HL-60 (cell line): ENCODE results near the gene ACAA1.
"Not testable (repeated sequence)": the region's sequence is repeated elsewhere in the genome, so short reads cannot be mapped to it uniquely, and the experiment has no call there.

ENCODE experiments used
- DNase-seq, 2 experiments: peaks; one replicate each; pipeline ENCODE4 v3.0.0-alpha.2; 2010 to 2020; ENCODE audit warnings: low read depth in 1 of 2, low spot score in 1 of 2
- H3K27ac ChIP-seq: fragments of 250-450 bp; sonication (Bioruptor Pico); replicated peaks from 2 replicates; pipeline ENCODE4 v1.5.1; 2020; ENCODE audit warnings: mild to moderate bottlenecking, moderate library complexity
- H3K27me3 ChIP-seq: fragments of 250-450 bp; sonication (Bioruptor Pico); 2 replicates; pipeline ENCODE4 v1.5.1; 2021; ENCODE audit warnings: mild to moderate bottlenecking, moderate library complexity; ENCODE audit not compliant: insufficient read depth, poor library complexity, severe bottlenecking
- H3K4me3 ChIP-seq: replicated peaks from 2 replicates; pipeline ENCODE4 v1.5.1; 2011; ENCODE audit warnings: mild to moderate bottlenecking, control low read depth, low read length; ENCODE audit not compliant: insufficient read depth
- GABPA ChIP-seq: IDR thresholded peaks from 2 replicates; pipeline ENCODE4 v1.6.1; 2012; ENCODE audit warnings: low read depth
- POLR2AphosphoS5 ChIP-seq: IDR thresholded peaks from 2 replicates; pipeline ENCODE4 v1.6.1; 2012; ENCODE audit warnings: low read depth
- REST ChIP-seq: IDR thresholded peaks from 2 replicates; pipeline ENCODE4 v1.6.1; 2012; ENCODE audit warnings: low read depth; ENCODE audit not compliant: insufficient replicate concordance
- SPI1 ChIP-seq: IDR thresholded peaks from 2 replicates; pipeline ENCODE4 v1.6.1; 2012; ENCODE audit warnings: low read depth, mild to moderate bottlenecking, borderline replicate concordance
- TF ChIP-seq, protein P1 (sequence below): IDR thresholded peaks from one replicate; pipeline ENCODE4 v1.5.1; 2011; ENCODE audit warnings: low read length, control low read depth, inconsistent platforms; ENCODE audit not compliant: insufficient read depth

ACAA1 gene

DNA sequence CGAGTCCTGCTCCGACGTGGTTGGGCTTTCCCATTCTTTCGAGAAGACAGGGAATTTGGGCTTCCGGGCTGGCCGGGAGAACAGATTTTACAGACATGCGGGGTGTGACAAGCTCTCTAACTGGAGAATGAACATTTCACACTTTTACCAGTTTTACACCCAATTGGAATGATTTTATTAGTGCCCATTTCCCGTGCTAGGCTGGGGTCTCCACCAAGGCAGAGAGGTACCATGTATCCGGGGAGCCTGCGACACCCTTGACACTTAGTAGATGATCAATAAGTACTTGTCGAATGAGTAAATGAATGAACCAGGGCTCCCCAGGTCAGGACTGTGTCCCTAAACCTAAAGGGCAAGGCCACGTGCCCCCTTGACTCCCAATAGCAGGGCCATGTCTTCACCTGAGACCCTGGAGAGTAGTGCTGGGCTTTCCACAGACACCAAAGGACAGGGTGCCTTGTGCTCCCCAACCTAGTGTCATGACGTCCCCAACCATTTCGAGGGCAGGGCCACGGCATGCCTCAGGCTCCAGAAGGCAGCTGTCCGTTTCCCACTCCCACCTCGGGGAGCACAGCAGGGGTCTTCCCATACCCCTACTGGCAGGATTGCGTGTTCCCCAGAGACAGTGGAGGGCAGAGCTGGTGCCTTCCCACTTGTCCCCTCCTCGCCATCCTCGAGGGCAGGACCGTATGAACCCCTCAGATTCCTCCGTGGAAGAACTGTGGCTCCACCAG, 855 bp upstream of the ACAA1 start:
- no peak for DNase-seq
- H3K27me3 ChIP-seq: no peaks in the 10 kb centered on the region
- H3K4me3 ChIP-seq: peak overlapping the region; percentile 77
- H3K27ac ChIP-seq: peak overlapping the region; percentile 77
- no peak for TF ChIP-seq REST
- no peak for TF ChIP-seq GABPA
- no peak for TF ChIP-seq SPI1
- TF ChIP-seq, protein P1, sequence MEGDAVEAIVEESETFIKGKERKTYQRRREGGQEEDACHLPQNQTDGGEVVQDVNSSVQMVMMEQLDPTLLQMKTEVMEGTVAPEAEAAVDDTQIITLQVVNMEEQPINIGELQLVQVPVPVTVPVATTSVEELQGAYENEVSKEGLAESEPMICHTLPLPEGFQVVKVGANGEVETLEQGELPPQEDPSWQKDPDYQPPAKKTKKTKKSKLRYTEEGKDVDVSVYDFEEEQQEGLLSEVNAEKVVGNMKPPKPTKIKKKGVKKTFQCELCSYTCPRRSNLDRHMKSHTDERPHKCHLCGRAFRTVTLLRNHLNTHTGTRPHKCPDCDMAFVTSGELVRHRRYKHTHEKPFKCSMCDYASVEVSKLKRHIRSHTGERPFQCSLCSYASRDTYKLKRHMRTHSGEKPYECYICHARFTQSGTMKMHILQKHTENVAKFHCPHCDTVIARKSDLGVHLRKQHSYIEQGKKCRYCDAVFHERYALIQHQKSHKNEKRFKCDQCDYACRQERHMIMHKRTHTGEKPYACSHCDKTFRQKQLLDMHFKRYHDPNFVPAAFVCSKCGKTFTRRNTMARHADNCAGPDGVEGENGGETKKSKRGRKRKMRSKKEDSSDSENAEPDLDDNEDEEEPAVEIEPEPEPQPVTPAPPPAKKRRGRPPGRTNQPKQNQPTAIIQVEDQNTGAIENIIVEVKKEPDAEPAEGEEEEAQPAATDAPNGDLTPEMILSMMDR: no peak
- no peak for TF ChIP-seq POLR2AphosphoS5

- no peak for DNase-seq
- Histone ChIP-seq H3K27ac (peak overlapping the region; percentile 60), H3K27me3 (no peaks in the 10 kb centered on the region)
Measured at GRCh38 chr3:38136393-38136776, 542 bp downstream of the ACAA1 start.

GRCh38 chr3:38135621-38136277, 1.2 kb downstream of the ACAA1 start:
- Histone ChIP-seq H3K27ac (peak overlapping the region; percentile 60), H3K4me3 (peak overlapping the region; percentile 74)
- TF ChIP-seq SPI1: peak; percentile 98
- H3K27me3 ChIP-seq: not testable (repeated sequence)
- DNase-seq: peak in 1 of 2 experiments; percentile 65

More at GRCh38 chr3:38136393-38136776, 542 bp downstream of the ACAA1 start:
- TF ChIP-seq SPI1: no peak
- TF ChIP-seq, protein P1: no peak
- H3K4me3 ChIP-seq: peak overlapping the region; percentile 74

- not testable (repeated sequence) for DNase-seq, H3K27ac ChIP-seq, H3K4me3 ChIP-seq, H3K27me3 ChIP-seq
Measured at GRCh38 chr3:38134517-38135143, 2.3 kb downstream of the ACAA1 start.

GRCh38 chr3:38133557-38134405, 3.1 kb downstream of the ACAA1 start:
- no peak for DNase-seq
- no peaks in the 10 kb centered on the region for H3K27me3 ChIP-seq
- H3K4me3 ChIP-seq: no peak overlapping the region
- no peak for TF ChIP-seq REST
- no peak for TF ChIP-seq GABPA
- no peak for TF ChIP-seq SPI1
- TF ChIP-seq, protein P1: no peak
- TF ChIP-seq POLR2AphosphoS5: no peak
- H3K27ac ChIP-seq: no peak overlapping the region
